HG03025 (cell line): ENCODE results near the gene IGDCC3.
"Not testable (repeated sequence)": the region's sequence is repeated elsewhere in the genome, so short reads cannot be mapped to it uniquely, and the experiment has no call there.

ENCODE experiments used
- ATAC-seq: cut with Tn5 transposase; IDR thresholded peaks from one replicate; pipeline ENCODE4 v1.9.1; 2021; ENCODE audit warnings: mild to moderate bottlenecking, moderate library complexity; ENCODE audit not compliant: unreplicated experiment, low FRiP score

The IGDCC3 gene

DNA sequence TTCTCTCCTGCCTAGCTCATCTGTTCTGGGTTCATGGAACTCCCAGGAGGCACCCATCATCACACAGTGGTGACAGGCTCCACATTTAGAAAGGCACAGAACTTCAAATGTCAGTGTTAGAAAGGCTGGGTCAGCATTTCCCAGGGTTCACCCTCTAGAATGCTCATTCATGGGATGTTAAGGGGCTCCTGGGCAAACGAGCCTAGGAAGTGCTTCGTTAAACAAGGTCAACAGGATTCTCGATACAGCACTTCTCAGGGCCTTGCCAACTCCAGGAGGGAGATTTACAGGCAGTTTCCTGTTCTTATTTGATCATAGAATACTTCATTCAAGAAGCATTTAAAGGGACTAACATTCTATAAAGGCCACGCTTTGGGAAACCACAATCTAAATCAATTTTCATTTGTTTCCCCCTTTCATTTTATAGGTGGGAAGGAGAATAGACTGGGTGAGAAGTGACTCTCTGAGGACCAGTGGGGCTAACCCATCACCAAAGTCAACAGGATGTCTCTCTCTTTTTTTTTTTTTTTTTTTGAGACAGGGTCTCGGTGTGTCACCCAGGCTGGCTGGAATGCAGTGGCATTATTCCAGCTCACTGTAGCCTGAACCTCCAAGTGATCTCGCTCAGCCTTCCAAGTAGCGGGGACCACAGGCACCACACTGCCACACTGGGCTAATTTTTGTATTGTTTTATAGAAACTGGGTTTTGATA, 30.7 kb upstream of the IGDCC3 start:
- ATAC-seq, result no peak

- no peak for ATAC-seq
Observed at GRCh38 chr15:65406424-65407000, 28.7 kb upstream of the IGDCC3 start.

GRCh38 chr15:65405791-65406423, 28.1 kb upstream of the IGDCC3 start:
- no peak for ATAC-seq

DNA sequence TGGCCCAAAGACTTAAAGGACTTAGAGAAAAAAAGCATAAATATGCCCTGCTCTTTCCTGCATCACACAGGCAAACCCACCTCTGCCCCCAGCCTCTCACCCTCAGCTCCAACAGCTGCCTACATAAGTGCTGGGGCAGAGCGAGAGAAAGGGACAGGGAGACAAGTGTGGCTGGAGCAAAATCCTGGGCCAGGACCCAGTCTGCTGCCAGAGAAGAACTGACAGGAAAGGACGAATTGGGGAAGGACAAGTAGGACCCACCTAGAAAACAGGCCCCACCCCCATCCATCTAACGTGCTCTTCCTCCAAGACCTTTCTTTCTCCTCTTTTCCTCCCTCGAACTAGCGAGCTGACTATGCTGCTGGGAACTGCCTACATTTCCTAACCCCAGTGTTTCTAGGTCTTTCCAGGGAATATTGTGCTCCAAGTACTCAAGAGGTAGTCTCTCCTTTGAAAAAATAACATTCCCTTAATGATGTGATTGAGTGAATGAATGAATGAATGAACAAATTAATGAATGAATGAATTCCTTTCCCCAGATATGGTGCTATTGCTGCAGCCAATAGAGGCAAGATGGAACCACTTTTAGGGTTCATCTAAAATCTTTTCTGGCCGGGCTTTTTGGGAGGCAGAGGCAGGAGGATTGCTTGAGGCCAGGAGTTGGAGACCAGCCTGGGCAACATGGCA, 26.5 kb upstream of the IGDCC3 start:
- no peak for ATAC-seq

- no peak for ATAC-seq
Observed at GRCh38 chr15:65402961-65403360, 25.2 kb upstream of the IGDCC3 start.

DNA sequence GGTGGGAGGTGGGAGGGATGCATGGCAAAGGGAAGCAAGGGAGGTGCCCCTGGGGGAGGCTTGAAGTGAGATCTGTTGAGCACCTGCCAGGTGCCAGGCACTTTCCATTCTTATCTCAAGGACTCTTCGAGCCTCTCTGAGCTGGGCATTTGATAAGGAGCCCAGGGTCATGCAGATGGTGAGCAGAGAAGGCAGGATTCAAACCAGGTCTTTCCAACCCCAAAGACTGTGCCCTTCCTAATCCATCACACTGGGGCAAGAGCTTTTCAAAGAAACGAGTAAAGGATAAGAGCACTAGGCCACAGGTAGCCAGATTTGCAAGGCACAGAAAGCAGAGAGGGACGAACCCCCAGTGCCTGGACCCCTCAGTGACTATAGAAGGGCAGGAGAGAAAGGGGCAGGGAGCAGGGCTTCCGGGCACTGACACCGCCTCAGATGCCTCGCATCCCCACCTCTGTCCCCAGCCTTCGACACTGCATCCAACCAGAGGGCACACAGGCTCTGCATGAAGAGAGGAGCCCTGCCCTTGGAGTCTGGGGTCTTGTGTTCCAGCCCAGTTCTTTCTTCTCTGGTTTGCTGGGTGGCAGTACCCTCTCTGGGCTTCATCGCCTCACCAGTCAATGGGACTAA, 23.9 kb upstream of the IGDCC3 start:
- ATAC-seq, result no peak

DNA sequence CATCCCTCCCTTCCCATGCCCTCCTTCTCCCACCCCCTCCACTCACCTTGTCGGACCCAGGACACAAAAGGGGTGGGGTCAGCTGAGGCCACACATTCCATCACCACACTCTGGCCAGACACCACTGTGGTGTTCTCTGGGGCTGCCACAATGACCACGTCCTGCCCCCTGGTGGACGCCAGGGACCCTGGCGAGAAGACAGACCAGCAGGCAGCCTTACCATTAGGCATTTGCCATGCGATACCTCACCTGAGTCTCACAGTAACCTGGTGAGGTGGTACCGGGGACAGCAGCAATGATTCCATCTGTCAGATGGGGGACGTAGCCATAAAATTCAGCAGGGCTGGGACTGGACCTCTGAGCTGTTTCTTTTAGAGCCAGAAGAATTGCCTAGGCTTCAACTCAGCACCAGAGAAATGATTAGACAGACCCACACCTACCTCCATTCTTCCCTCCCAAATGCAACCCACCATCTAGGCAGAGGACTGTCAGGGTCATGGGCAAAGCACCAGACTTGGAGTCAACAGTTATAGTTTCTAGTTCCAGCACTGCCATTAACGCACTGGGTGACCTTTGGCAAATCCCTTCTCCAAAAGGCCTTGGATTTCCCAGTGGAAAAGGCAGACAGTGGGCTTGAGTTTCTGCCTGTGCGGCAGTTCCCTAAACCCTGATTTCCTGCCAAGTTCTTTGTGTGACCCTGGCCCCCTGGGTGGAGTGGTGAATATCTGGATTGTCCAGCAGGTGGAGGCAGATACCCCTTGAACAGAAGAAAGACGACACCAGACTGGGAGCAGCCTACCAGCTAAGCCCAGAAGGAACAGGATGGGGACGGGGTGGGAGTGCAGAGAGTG, 23.2 kb upstream of the IGDCC3 start:
- no peak for ATAC-seq

GRCh38 chr15:65399997-65400396, 22.2 kb upstream of the IGDCC3 start:
- ATAC-seq, result no peak

DNA sequence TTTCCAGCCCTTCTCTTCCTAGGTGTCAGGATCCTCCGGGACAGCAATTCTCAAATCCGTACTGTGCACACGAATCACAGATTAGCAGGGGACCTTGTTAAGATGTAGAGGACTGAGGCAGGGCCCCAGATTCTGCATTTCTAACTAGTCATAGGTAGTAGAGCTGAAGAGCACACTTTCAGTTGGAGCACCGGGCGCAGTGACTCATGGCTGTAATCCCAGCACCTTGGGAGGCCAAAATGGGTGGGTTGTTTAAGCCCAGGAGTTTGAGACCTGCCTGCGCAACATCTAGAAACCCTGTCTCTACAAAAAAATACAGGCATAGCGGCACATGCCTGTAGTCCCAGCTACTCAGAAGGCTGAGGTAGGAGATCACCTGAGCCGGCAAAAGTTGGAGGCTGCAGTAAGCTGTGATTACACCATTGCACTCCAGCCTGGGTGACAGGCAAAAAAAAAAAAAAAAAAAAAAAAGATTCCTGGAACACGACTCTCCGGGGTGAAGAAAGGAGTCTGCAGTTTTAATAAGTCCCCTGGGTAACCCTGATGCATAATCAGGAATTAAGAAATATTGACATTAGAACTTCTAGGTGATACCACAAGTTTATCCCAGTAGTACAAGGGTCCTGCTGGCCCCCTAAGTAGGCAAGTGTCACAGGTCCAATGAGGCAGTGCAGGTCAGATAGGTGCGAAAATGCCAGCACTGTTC, 21.4 kb upstream of the IGDCC3 start:
- ATAC-seq, result no peak

GRCh38 chr15:65398486-65398885, 20.7 kb upstream of the IGDCC3 start:
- not testable (repeated sequence) for ATAC-seq

DNA sequence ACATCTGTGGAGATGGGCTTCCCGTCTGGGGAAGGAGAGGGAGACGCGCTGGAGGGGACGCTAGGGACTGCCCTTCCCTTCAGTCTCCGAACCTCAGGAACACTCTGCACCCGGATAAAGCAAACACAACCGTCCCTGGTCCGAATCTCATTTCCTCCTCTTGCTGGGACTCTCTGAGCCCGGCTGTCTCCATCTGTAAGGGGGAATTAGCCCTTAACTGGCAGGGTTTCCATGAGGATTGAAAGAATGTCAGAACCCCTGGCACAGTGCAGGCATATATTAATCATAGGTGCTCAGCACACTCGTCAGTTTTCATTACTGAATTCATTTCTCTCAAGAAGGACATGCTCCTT, 19.1 kb upstream of the IGDCC3 start:
- no peak for ATAC-seq

DNA sequence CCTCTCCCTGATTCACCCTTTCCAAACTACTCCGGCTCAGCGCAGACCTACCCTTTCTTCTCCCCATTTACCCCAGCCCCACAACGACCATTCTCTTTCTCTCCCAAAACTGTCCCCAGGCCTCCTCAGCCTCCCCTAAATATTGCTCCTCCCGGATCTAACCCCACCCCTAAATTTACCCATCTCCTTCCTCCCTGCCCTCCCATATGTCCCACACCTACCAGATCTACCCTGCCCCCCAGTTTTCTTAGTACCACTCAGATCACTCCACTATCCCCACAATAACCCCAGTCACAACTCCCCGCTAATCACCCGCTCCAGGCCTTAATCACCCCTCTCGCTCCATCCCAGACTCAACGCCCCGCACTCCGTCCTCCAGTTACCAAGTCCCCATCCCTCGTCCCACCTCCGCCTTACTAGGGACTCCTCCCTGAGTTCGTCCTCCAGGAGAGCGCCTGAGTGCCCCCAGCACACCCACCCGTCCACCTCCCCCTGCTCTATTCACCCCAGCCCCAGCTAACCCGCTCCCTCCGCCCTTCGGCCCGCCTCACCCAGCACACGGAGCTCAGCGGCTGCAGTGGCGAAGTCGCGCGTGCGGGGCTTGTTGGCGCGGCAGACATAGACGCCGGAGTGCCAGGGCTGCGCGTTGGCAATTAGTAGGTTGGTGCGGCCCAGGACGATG, 18.6 kb upstream of the IGDCC3 start:
- ATAC-seq, result no peak

GRCh38 chr15:65395567-65396202, 17.9 kb upstream of the IGDCC3 start:
- no peak for ATAC-seq

- no peak for ATAC-seq
Observed at GRCh38 chr15:65394936-65395335, 17.1 kb upstream of the IGDCC3 start.

GRCh38 chr15:65394280-65394789, 16.5 kb upstream of the IGDCC3 start:
- no peak for ATAC-seq

DNA sequence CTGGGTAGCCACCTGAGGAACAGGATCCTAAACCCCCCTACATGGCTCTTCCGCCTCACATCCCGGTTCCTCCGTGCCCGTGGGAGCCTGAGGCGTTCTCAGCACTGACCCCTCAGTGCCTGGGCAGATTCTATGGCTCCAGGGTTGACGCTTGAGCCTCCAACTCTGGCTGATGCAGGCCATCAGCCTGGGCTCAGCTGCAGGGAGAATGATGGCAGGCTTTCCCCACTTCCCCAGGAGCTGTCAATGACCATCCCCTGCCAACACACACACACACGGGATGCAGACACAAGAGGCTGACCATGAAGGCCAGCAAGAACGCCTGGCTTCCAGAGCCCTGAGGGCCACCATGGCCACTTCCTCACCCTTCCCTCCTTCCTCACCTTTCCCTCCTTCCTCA, 15.8 kb upstream of the IGDCC3 start:
- ATAC-seq, result no peak

- no peak for ATAC-seq
Observed at GRCh38 chr15:65393091-65393490, 15.3 kb upstream of the IGDCC3 start.

GRCh38 chr15:65392368-65392767, 14.6 kb upstream of the IGDCC3 start:
- ATAC-seq, result no peak
